Measurements from ENCODE around the gene SMIM5.

The SMIM5 gene

DNA sequence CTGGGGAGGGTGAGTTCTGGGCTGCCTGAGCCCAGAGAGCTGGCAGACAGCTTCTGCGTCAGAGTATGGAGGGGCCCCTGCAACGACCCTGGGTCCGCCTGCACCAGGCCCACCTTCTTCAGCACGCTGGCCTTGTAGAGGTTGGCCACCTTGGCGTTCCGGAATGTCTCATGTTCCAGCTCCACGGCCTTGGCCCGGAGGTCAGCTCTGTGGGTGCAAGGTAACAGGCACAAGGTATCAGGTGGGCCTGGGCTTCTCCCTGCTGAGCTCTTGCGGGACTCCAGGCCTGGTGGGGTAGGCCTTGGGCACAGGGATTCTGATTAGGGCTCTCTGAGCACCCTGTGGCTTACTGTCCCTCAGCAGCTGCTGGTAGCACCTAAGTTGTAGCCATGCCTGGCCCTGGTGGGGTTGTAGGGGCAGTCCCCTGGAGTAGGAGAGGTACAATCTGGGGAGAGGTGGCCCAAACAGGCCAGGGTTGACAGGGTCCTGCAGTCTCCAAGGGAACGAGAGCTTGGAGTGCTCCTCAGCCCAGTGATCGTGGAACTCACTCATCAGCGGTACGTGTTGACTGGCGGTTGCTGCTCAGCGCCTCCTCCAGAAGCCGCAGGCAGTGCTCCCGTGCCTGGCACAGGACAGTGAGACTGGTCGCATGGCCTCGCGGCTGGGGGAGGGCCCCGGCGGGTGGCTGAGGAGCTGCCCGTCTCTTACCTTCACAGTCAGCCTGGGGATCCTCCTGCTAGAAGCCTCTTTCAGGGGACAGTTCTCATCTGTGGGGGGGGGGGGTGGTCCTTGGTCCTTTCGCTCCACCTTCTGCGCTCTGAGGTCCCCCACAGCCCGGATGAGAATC is 2.9 kb upstream of the SMIM5 start:
- TF ChIP-seq, protein P1, sequence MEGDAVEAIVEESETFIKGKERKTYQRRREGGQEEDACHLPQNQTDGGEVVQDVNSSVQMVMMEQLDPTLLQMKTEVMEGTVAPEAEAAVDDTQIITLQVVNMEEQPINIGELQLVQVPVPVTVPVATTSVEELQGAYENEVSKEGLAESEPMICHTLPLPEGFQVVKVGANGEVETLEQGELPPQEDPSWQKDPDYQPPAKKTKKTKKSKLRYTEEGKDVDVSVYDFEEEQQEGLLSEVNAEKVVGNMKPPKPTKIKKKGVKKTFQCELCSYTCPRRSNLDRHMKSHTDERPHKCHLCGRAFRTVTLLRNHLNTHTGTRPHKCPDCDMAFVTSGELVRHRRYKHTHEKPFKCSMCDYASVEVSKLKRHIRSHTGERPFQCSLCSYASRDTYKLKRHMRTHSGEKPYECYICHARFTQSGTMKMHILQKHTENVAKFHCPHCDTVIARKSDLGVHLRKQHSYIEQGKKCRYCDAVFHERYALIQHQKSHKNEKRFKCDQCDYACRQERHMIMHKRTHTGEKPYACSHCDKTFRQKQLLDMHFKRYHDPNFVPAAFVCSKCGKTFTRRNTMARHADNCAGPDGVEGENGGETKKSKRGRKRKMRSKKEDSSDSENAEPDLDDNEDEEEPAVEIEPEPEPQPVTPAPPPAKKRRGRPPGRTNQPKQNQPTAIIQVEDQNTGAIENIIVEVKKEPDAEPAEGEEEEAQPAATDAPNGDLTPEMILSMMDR (IDR thresholded peaks at IDR 0.05; ENCODE audit: control insufficient read depth, extremely low read depth, insufficient read depth) = no peak
- DNase-seq (ENCODE audit: low read depth) = no peak
- no peak overlapping the region for H3K4me3 ChIP-seq (ENCODE audit: low read depth, low read length)

DNA sequence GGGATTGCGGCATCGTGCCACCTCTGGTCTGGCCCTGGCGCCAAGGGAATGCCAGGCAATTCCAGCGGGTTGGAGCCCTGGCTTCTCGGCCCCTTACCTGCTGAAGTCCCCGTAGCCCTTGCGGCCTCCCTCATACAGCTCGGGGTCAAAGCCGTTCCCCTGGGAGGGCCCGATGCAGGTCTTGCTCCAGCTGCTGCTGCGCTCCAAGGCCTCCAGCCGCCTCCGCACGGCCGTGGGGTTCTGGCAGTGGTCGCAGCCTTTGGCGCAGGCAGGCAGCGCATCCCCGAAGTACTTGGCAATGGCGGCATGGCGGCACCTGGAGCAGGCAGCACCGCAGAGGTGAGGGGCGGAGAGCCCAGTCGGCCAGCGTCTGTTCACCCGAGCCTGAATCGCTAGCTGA is 1.9 kb upstream of the SMIM5 start:
- H3K4me3 ChIP-seq (ENCODE audit: low read depth, low read length) = no peak overlapping the region
- TF ChIP-seq, protein P1 (IDR thresholded peaks at IDR 0.05; ENCODE audit: control insufficient read depth, extremely low read depth, insufficient read depth) = no peak
- DNase-seq (ENCODE audit: low read depth) = no peak

DNA sequence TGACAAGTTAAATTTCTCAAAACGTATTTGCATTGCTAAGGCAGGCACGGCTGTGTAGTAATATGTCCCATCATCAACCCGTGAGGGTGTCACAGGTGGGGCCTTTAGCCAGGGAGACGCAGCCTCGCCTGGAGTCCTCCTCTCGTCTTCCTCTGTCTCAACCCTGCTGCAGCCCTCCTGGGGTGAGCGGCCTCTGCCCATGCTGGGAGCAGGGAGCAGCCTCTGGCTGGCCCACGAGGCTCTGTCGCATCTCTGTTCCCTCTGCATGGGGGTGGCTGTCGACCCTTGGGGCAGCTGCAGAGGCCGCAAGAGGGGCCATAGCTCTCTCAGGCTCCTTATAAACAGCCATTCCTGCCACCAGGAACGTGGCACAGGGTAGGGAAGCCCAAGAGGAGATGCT is 806 bp upstream of the SMIM5 start:
- H3K4me3 ChIP-seq (ENCODE audit: low read depth, low read length) = no peak overlapping the region
- TF ChIP-seq, protein P1 (IDR thresholded peaks at IDR 0.05; ENCODE audit: control insufficient read depth, extremely low read depth, insufficient read depth) = no peak
- no peak for DNase-seq (ENCODE audit: low read depth)

DNA sequence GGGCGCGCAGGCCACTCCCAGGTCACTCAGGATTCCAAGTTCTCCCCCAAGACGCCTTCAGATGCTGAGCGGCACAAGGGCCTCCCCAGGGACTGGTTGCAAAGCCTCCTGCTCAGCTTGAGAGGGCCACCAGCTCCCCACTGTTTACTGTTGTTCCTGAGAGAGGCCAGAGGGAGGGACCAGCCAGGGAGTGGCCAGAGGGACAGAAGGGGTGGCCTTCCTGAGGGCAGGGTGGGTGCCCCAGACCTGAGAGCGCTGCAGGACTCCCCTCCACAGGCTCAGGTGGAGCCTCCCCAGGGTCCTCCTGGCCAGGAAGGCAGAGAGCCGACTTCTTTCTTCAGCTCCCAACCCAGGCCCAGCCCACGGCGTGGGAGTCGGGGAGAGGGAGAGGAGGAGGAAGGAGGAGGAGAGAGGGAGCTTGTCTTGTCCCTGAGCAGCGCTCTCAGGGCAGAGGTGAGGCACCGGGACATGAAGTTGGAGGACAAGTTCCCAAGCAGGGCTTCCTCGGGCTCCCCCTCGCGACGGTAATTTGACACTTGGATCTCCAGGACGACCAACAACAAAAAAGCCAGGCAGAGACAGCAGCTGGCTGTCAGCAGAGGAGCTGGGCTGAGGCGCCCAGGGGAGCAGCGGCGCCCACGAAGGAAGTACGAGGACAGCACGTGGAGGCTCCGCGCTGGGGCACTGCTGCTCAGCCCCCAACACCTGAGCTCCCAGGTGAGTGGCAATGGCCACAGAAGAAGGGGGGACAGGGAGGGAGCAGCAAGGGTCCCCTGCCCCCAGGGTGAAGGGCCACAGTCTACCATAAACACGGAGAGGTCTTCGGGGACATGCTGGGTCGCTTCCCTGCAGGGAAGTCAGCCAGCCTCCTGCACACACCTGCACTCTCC is 497 bp downstream of the SMIM5 start:
- TF ChIP-seq, protein P1 (IDR thresholded peaks at IDR 0.05; ENCODE audit: control insufficient read depth, extremely low read depth, insufficient read depth) = peak; percentile 79
- no peak overlapping the region for H3K4me3 ChIP-seq (ENCODE audit: low read depth, low read length)
- DNase-seq (ENCODE audit: low read depth) = peak; percentile 86

DNA sequence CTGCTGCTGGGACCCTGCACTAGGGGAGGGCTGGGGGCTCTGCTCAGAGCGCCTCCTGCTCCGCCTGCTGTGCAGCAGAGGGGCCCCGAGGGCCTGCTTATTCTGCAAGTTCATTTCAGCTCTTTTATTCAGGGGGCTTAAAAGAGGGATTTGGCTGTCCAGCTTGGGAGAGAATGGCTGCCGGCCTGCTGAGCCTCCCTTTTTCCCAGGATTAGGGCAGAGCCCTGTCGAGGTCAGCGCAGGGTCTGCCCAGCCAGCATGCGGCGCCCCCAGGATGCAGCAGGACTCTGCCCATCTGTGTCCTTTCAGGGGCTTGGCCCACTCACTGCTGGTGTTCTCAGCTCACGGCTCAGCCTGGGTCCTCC is 1.1 kb downstream of the SMIM5 start:
- TF ChIP-seq, protein P1 (IDR thresholded peaks at IDR 0.05; ENCODE audit: control insufficient read depth, extremely low read depth, insufficient read depth) = no peak
- H3K4me3 ChIP-seq (ENCODE audit: low read depth, low read length) = no peak overlapping the region
- DNase-seq (ENCODE audit: low read depth) = no peak

- DNase-seq (ENCODE audit: low read depth) = no peak
- H3K4me3 ChIP-seq (ENCODE audit: low read depth, low read length) = no peak overlapping the region
- TF ChIP-seq, protein P1 (IDR thresholded peaks at IDR 0.05; ENCODE audit: control insufficient read depth, extremely low read depth, insufficient read depth) = no peak
Measured at GRCh38 chr17:75634754-75635609, 1.7 kb downstream of the SMIM5 start.
